T-helper 9 cell (primary cell): ENCODE data around the gene EGFL8.
A peak's percentile ranks its signal among the peaks of the same experiment; 100 is the strongest.

Experiments
- DNase-seq: peaks from one replicate; pipeline ENCODE4 v3.0.0-alpha.2; 2020

Gene EGFL8

DNA sequence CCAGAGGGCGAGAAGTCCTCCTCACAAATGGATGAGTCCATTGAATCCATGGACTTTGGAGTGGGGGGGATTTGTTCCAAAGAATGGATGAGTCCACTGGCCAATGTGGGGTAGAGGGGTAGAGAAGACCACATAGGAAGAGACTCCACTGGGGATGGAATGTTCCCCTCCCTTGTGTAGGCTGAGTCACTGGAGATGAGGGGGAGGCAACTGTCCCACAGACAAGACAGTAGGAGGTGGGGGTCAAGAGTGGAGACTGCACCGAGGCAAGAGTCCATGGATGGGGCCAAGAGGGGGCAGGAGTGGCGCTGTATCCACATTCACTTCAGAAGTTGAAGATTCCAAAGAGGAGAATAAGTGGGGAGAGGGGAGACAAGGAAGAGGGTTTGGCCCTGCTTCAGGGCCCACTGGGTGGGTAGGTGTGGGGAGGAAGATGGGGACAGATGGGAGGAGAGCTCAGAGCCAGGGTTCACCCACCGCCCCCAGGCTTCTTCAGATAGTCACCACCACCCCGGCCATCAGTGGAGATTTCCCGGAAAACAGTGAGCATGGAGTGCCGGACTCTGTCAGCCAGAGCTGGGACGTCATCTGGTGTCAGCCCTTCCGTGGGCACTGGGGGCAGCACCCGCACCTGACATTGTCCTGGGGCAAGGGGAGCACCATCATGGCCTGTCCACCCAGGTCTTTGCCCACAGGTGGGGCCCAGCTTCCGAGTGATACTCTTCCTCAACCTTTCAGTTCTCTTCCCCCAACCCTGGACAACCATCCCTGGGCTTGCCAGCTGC lies 4.6 kb downstream of the EGFL8 start:
- DNase-seq: no peak

DNA sequence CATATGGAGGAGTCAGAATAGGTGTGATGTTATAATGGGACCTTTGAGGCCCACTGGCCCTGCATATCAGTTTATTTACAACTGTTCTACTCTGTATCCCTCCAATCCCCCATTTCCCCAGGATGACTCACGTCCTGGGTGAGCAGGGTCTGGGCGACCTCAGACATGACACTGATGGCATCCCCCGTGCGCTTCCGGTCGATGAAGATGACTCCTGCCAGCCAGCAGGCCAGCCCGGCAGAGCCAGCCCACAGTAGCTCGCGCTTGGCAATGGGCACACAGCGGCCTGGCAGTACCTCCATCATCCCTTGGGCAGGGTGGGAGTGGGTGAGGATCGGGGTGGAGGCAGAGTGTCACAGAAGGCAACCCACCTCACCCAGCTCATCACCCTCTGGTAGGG lies 5.9 kb downstream of the EGFL8 start:
- no peak for DNase-seq

DNA sequence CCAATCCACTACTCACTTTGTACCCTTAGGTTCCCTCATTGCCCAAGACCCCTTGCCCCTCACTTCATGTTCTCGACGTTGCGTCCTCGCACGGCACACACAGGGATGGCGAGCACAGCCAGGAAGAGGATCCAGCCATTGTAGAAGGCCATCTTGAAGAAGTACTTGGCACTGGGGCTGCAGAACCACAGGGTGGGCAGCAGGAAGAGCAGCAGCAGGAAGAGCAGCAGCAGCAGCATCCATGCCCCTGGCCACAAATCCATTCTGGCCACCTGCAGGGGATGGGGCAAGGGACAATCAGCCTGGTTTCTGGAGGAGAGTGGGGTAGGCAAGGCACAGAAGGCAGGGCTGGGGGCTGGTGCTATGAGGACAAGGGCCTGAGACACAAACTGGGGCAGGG lies 6.8 kb downstream of the EGFL8 start:
- DNase-seq: no peak

DNA sequence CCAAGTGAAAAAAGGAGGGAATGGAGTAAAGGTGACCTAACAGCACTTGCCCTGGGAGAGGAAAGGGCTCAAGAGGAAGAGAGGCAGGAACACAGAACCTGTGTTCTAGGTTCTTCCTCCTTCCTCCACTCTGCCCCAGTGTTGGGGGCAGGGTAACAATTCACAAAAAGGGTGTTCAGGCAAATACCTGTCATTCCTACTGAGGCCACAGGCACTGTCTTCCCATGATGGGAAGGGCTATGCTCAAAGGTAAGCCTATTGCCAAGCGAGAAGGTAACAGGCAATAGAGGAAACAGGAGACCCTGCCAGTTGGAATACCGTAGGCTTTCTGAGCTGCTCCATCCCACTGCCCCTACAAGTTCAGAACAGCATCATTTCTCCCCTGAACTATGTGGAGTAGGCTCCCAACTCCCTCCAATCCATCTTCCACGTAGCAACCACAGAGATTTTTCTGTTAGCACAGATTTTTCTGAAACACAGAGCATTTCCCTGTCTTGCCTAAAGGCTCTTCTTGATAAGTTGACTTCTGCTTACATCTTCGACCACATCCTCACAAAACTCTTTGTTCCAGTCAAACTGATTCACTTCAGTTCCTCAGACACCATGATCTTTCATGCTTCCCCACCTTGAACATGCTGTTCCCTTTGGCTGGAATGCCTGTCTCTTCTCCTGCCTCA lies 8.8 kb downstream of the EGFL8 start:
- DNase-seq: no peak

DNA sequence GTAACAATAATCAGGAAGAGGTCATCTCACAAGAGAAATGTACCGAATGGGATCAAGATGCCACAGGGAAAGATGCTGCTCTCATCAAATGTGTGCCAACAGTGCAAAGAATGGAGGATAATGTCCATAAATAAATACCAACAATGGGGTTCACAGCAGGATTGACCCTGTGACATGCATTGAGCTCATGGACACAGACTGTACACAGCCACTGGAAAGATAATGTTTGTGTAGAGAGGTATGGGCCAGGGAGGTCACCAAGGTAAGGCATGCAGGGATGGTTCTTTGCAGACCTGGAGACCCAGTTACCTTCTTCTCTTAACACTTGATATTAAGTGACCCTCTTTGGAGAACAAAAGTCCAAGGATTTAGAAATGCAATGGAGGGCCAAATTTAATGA lies 10.0 kb downstream of the EGFL8 start:
- DNase-seq: no peak

DNA sequence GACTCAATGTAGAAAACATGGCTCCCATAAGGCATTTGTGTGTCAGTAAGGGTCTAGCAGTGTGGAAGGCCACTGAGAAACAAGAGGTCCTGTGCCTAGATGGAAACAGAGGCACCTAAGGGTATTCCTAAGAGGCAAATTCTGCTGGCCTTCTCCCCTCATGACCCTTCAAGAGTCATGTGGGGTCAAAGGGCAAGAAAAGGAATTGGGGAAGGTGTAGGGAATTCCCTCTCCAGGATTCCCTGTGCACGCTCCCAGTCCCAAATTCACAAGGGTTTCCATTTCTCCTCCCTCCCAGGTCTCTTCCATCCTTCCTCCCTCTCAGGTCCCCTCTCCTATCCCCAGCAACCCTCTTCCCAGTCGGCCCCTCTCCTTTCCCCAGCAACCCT lies 10.9 kb downstream of the EGFL8 start:
- no peak for DNase-seq

DNA sequence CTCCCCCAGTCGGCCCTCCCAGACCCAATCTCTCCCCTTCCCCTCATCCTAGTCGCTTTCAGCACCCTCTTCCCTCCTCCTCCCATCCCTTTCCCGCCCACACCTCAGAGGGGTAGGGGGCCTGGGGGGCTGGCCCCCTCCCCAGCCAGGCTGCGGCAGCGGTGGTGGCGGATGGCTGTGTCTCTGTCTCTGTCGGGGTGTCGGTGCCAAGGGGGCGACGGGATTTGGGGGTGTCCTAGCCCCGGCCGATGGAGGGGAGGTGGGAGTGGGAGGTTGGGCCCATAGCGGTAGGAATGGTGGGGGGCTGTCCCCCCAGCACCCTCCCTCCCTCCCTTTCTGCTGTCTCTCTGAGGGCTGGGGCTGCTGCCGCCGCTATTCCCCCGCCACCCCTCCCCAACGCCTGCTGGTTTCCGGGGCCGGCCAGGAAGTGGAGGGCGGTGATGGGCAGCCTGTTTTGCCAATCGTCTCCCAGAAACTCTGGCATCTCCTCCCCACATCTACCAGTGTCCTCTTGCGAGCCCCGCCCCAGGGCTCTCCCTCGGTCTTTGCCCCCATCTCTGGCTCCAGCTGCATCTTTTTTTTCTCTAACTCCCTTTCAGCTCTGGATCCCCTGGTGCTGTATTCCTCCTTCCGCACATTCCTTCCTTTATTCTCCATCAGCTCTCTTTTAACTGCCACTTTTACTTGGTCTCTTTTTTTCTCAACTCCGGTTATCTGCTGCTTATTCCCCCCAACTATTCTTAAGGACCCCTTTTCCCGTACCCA lies 11.5 kb downstream of the EGFL8 start, which contains the start of gene AGPAT1:
Gene AGPAT1, minus strand, starts transcription at position 374 of the 765 bp plus-strand sequence. CDS start 4,588 bp downstream, outside the sequence.
- DNase-seq: peak; percentile 94

DNA sequence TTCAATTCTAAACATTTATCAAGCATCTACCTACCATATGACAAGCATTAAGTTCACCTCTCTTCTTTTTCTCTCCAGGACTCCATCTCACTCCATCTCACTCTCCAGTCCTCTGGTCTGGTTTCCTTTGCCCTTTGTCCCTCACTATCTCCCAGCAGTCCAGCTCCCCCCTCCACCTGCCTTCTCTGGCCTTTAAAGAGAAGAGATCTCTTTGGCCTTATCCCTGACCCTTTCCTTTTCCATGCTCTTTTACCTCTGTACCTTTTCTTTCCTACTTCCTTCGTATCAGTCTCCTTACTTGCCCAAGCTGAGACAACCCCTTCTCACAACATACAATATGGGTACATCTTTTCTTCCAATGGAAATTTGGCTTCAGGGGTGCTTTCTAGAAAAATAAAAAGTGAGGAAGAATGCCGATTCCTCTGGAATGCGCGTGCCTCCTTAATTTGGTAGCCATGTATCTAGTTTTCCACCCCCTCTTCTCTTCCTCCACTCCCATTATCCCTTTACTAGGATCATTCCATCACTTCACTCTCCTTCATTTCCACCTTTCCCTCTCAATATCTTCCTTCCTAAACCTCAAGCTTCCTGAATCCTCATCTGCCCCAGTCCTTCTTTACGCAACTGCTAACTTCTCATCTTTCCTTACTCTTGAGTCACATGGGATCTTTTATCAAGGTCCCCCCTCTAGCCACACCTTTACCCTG lies 12.2 kb downstream of the EGFL8 start:
- DNase-seq: no peak

DNA sequence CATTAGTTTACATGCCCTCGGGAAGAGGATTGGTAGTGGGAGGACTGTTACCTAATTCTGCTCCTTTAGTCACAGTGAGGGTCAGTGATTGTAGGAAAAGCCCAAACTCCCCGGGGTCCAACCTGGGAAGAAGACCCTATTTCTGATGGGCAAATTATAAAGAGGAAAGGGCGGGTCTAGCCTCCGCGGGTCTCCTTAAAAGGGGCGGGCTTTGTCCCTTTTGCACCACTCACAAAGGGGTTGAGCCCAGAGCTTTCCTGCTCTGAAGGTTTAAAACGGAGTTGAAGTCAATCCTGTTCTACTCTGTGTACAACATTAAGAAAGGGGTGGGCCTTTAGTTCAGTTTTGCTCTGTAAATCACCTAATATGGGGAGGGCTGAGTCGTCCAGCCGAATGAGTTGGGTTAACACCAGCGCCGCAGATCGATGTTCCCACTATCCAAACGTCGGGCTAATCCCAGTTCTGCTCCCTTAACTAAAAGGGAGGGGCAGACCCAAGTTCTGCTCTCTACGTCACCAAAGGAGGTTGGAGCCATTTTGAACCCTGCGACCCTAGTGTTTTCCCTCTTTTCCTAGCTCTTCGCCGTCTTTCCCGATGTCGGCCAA lies 12.9 kb downstream of the EGFL8 start:
- no peak for DNase-seq

DNA sequence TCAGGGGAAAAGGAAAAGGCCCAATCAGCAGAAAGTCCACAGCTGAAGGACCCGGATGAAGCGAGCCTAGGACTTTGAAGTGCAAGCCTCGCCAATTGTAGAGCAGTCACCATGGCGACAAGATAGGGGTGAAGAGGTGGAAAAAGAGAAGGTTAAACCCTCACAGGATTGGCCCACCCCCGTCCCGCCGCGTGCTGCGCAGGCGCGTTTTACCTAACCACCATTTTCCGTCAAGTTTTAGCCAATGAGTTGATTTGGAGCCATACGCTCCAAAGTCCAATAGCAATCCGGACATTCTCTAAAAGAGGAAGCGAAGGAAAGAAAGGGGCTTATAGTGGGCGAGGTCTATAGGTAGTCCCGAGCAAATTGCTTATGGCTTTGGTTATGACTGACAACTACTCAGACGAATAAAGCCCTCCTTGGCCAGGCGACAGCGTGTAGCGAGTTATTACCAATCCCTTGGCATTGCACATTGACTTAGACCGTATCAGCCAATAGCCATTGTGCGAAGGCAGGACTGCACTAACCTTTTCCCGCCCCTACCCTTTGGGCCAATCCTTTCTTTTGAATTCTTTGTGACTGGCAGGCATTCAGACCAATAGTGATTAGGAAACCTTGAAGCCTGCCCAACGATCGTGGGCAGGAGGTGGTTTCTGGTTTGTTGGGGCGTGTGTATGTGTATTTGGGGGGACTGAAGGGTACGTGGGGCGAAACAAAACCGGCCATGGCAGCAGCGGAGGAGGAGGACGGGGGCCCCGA lies 13.6 kb downstream of the EGFL8 start, which contains the start of gene RNF5:
Gene RNF5, plus strand, starts transcription at position 618 of the 759 bp plus-strand sequence. Its CDS starts 107 bp downstream, at position 725.
- peak; percentile 85 for DNase-seq

DNA sequence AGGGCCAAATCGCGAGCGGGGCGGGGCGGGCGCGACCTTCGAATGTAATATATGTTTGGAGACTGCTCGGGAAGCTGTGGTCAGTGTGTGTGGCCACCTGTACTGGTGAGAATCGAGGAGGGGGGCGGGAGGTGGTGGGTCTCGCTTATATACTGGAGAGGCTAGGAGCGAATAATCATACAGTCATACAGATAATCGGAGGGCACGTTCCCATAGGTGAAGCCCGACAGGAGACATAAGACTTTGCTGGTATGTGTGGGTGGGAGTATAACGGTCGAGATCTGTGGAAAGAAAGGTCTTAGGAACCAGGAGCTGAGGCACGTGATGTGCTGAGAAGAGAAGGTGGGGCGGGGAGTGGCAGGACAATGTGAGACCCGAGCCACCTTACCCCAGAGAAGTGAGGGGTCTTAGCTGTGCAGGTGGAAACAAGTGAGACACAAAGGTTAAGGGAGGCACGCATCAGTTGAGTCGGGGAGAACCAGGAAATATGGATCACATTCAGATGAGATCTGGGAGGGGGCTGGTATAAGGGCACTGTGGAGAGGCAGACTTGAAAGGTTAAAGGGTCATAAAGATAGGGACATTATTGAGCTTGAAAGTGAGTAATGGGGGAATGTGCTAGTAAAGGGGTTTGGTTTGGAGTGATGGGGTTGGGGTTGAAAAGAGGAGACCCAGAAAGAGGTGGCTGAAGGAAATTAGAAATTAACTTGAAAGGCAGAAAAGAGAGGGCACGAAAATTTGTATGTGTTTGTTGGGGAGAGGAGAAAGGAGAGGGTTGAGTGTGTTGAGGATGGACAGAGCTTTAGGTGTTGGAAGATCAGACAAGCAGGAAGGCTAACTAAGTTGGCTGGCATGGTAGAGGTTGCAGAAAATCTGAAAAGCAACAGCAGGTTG lies 14.4 kb downstream of the EGFL8 start:
- no peak for DNase-seq

DNA sequence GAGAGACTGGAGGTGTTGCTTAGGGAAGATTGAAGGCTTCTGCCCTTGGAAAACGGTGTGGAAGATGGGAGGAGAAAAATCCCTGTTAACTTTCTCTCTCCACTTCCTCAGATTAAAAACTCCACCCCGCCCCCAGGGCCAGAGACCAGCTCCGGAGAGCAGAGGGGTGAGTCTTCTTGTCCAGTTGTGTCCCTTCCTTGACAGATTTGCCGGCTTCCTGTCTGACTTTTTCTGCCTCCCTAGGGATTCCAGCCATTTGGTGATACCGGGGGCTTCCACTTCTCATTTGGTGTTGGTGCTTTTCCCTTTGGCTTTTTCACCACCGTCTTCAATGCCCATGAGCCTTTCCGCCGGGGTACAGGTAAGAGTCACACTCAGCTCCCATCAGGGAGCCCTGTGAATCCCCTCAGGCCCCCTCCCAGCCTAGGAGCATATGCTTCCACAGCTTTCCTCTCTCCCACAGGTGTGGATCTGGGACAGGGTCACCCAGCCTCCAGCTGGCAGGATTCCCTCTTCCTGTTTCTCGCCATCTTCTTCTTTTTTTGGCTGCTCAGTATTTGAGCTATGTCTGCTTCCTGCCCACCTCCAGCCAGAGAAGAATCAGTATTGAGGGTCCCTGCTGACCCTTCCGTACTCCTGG lies 15.5 kb downstream of the EGFL8 start:
- DNase-seq: no peak

DNA sequence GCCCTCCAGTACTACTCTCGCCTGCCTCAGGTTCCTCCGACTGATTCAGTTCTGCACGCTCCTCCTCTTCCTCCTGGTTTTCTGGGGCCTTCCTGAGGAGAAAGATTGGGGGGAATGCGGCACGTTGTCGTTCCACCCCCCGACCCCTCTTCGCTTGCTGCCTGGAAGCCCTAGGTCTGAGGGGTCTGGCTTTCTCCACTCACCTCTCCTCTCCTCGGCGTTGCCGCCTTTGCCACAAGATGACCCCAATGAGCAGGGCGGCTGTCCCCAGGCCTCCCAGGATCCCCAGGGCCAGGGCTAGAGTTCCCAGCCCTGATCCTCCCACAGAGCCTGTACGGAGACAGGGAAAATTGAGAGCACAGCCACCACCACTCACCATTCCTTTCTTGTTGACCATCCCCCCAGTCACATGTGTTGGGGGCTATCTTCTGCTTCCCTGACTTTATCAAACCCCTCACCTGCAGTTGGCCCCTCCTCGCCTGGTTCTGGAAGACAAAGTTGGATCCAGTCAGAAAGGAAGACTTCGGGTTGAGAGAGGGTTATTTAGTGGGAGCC lies 16.8 kb downstream of the EGFL8 start:
- no peak for DNase-seq

DNA sequence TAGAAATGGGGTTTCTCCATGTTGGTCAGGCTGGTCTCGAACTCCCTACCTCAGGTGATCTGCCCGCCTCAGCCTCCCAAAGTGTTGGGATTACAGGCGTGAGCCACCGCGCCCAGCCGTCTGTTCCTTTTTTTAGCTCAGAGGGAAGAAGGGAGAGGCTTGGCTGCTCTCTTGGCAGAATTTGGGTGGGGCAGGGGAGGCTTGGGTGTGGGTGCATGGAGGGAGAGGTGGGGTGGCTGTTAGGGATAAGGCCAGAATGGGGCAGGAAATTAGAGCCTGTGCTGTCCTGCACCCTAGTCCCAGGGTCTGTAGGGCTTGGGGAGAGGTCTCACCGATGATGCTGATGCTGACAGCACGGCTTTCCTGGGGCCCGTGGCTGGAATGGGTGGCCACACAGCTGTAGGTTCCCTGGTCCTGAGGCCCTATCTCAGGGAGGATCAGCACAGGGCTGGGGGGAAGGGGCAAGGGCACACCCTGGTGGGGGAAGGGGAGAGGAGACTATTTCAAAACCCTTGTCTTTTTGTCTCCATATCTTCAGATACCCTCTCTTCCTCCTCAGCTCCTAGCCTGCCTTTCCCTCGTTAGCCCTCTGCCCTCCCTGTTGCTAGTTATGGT lies 17.6 kb downstream of the EGFL8 start:
- no peak for DNase-seq

DNA sequence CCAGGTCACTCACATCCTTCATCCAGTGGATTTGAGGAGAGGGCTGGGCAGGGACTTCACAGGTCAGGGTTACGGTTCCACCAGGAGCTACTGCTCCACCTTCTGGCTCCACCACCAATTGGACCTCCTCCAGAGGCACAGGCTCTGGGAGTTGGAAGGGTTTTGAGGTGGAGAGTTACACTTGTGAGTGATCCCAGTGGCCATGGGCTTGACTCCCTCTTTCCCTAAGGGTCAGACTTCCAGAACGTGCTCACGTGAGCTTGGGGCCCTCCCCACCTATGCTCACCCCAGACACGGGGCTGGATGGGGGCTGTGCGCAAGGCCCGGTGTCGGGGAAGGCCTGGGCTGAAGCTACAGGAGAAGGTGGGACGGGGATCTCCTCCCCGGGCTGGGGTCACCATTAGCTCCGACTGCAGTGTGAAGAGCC lies 18.2 kb downstream of the EGFL8 start:
- no peak for DNase-seq

DNA sequence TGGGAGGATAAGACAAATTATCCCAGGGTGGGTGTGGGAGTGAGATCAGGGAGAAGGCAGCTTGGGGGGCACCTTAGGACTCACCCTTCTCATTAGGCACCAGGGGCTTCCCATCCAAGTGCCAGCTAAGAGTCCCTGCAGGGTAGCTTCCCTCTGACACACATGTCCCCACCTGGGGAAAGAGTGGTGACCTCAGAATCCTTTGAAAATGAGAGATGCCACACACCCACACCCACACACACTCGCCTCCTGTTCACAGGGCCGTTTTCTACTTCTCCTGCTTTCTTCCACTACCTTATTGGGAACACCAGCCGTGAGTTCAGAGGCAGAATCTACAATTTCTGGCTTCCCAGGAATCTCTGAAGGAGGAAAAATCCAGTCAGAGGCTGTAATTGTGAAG lies 18.6 kb downstream of the EGFL8 start:
- DNase-seq: no peak

DNA sequence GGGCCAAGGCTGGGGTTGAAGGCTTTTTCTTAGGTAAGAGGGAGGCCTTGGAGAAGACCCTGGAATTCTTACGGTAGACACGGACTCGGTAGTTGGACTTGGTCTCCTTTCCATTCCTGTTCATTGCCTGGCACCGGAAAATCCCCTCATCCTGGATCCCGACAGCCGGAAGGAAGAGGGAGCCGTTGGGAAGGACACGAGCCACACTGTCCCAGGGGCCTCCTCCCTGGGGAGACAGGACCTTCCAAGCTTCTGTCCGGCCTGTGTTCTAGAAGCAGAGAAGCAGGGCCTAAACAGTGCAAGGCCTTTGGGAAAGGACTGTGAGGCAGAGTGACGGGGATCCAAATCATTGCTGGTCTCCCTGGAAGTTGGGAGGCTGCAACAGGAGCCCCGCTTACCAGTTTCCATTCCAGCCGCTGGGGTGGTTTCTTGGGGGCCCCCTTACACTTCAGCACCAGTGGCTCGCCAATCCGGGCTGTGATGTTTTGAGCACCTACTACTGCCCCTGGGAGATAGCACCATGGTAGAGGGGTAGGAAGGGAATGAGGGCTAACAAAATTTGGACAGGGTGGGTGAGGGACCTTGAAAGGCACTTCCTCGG lies 19.2 kb downstream of the EGFL8 start:
- DNase-seq: no peak

DNA sequence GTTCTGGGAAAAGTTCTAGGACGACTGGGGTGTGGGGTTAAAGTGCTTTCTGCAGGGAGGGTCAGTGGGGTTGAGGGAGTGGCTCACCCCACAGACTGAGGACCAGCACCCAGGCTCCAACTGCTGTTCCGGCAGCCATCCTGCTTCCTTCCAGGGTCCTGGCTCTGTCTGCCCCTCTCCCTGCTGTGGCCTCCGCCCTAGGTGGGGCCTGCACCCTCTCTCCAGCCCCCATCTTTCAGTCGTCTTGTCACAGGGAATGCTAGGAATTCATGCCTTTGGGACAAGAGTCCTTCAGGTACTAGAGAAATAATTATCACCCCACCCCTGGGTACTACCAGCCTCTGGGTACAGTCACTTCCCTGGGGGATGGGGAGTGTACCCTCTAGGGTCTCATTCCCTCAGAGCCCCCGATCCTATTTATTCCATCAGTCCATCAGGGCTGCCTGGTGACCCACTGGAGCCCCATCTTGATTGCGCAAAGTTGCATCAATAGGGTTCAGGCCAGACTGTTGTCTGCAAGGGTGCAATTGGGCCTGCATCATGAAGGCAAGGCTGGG lies 19.8 kb downstream of the EGFL8 start, which contains the start of gene AGER:
Gene AGER, minus strand, starts transcription at position 170 of the 557 bp plus-strand sequence. Its CDS starts 31 bp downstream, at position 139.
- no peak for DNase-seq
